Cerebellar nuclear complex (tissue), 1 donor: ENCODE data around the gene PRSS8.

Experiments used
- DNase-seq, 2 experiments: peaks; one replicate each; lab custom pipeline; 2025; lab: John Stamatoyannopoulos, UW

PRSS8 gene

DNA sequence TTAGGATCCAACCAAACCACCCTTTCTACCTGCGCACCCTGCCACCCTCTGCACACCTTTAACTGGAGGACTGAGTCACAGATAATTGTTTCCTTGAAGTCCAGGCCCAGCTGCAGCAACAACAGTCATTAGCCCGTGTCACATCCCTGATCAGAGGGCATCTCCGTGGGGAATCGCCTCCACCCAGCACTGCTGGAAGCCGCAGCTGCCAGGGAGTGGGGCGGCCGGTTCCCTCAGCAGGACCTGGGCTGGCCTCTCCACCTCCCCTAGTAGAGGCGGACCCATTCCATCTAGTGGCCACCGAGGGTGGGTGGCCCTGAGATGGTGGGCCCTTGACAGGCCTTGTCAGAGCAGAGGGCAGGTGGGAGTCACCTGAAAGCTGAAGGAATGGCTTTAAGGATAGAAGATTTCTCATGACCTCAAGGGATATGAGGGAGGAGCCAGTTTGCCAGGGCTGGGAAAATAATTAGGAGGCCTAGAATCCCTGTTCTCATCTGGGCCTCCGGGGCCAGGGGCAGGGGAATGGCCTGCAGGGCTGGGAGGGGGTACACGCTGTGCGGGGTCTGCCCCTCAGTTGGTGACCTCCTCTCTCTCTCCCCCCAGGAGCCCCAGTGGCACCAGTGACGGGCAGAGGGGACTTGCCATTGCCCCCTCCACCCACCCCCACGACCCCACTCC, 53.0 kb downstream of the PRSS8 start:
- DNase-seq = no peak
